Measurements from ENCODE around the gene TCIRG1. TPM values are rescaled to one million over a fixed set of nuclear protein-coding genes. Genes with fewer than 3 reads are reported as not detected.

The TCIRG1 gene
- total RNA-seq, 1 donor from 2014 or later = 23.4 TPM

DNA sequence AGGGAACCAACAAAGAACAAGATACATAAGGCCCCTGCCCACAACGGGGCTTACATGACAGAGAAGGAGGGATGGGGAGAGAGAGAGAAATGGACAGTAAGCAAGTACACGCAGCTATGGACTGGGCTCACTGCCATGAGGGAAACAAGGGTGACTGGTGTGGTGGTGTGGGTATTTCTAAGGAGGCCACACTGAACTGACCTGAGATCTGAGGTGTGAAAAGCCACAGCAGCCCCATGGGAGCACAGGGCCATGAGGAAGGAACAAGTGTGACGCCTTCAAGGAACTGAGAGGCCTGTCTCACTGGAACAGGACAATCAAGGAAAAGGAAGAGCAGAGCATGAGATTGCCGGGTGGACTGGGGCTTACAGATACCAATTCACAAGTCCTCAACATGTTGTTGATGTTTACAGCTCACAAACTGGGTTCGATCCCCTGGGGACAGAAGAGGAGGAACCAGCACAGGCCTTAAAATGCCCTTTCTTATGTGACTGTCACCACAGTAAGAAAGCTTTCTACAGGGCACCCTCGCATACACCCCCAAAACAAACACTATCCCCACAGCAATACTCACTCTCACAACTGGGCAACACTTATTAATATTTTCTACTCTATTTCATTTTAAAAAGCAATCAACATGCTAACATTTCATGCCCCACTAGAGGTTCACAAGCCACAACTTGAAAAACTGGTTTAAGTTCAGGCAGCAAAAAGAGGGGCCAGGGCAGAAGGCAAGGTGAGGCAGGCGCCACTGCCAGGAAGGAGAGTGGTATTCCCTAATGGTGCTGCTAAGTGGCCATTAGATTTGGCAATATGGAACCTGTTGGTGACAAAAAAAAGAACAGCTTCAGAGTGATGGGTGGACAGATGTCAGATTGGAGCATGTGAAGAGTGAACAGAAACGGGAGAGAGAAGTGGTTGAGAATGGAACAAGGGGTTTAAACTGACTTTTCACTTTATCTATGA lies 39.1 kb downstream of the TCIRG1 start:
- H3K4me1 ChIP-seq = peaks cover 14% of the 10 kb centered on the region
- intact Hi-C loops (cut with micrococcal nuclease) = no loop called here
- no peaks in the 10 kb centered on the region for H3K27me3 ChIP-seq (ENCODE audit: low read depth)
- TF ChIP-seq, protein P1, sequence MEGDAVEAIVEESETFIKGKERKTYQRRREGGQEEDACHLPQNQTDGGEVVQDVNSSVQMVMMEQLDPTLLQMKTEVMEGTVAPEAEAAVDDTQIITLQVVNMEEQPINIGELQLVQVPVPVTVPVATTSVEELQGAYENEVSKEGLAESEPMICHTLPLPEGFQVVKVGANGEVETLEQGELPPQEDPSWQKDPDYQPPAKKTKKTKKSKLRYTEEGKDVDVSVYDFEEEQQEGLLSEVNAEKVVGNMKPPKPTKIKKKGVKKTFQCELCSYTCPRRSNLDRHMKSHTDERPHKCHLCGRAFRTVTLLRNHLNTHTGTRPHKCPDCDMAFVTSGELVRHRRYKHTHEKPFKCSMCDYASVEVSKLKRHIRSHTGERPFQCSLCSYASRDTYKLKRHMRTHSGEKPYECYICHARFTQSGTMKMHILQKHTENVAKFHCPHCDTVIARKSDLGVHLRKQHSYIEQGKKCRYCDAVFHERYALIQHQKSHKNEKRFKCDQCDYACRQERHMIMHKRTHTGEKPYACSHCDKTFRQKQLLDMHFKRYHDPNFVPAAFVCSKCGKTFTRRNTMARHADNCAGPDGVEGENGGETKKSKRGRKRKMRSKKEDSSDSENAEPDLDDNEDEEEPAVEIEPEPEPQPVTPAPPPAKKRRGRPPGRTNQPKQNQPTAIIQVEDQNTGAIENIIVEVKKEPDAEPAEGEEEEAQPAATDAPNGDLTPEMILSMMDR (IDR thresholded peaks at IDR 0.05; ENCODE audit: borderline replicate concordance) = no peak
- no peak overlapping the region for H3K27ac ChIP-seq (replicated peaks)
- no peaks in the 10 kb centered on the region for H3K9me3 ChIP-seq (replicated peaks)
- H3K4me3 ChIP-seq = no peak overlapping the region
- peaks cover 21% of the 10 kb centered on the region for H3K36me3 ChIP-seq
- DNase-seq = no peak

DNA sequence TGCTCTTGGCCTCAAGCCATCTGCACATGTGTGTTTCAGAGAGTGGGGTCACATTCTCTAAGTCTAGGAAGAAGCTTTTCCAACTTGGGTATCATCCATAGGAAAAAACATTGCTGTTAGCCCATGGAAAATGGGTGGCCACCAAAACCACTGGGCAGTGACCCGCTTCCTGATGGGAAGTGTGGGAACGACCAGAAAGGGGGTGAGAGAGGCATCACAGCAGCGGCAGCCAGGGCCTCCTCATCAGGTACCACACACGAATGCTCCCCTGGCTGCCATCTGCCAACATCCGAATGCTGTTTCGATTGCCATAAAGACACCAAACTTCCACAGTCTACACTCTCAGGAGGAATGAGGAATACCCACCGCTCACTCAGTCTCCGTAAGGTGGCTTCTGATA lies 42.0 kb downstream of the TCIRG1 start:
- Histone ChIP-seq H3K27ac (replicated peaks) (no peak overlapping the region), H3K4me1 (peaks cover 14% of the 10 kb centered on the region), H3K27me3 (ENCODE audit: low read depth) (no peaks in the 10 kb centered on the region), H3K36me3 (peaks cover 11% of the 10 kb centered on the region), H3K9me3 (replicated peaks) (no peaks in the 10 kb centered on the region), H3K4me3 (no peak overlapping the region)
- TF ChIP-seq, protein P1 (IDR thresholded peaks at IDR 0.05; ENCODE audit: borderline replicate concordance) = no peak
- intact Hi-C loops (cut with micrococcal nuclease) = no loop called here
- DNase-seq = no peak

DNA sequence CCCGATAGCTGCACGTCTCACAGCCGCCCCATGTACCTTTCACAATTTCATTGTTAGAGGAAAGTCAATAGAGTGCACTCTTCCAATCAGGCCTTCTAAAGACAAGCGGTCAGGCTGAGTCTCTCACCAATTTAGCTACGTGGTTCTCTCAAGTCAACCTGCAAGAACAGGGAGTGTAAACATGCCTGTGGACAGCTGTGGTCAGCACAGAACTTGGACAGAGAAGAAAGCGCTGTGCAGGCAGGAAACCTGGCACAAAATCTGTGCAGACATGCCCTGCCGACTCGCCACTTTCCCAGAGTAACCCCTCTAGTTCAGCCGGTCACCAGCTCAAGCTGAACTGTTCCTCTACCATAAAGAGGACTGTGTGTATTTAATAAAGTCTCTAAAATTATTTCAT lies 42.9 kb downstream of the TCIRG1 start:
- Histone ChIP-seq H3K4me3 (no peak overlapping the region), H3K27ac (replicated peaks) (no peak overlapping the region)
- TF ChIP-seq, protein P1 (IDR thresholded peaks at IDR 0.05; ENCODE audit: borderline replicate concordance) = no peak

DNA sequence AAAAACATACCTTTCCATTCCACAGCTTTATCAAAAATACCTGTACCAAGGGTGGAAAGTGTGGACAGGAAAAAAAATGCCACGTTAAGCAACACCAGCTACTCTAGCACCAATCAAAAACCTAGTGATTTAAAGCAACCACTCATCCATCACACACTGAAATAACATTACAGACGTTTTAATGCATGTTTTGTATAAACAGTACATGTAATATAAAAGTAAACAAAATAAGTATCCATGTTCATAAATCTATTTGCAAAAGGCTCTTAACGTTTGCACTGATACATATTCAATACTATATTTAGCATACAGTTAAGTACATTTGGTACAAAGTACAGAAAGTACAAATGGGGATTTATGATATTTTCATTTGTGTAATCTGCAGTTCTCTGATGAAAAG lies 43.7 kb downstream of the TCIRG1 start:
- Histone ChIP-seq H3K4me3 (no peak overlapping the region), H3K36me3 (peaks cover 11% of the 10 kb centered on the region)
- DNase-seq = no peak

More for the DNA sequence above, 42.9 kb downstream of the TCIRG1 start:
- no peaks in the 10 kb centered on the region for H3K27me3 ChIP-seq (ENCODE audit: low read depth)
- H3K4me1 ChIP-seq = peaks cover 14% of the 10 kb centered on the region
- intact Hi-C loops (cut with micrococcal nuclease) = no loop called here
- DNase-seq = no peak
- no peaks in the 10 kb centered on the region for H3K9me3 ChIP-seq (replicated peaks)
- peaks cover 11% of the 10 kb centered on the region for H3K36me3 ChIP-seq

DNA sequence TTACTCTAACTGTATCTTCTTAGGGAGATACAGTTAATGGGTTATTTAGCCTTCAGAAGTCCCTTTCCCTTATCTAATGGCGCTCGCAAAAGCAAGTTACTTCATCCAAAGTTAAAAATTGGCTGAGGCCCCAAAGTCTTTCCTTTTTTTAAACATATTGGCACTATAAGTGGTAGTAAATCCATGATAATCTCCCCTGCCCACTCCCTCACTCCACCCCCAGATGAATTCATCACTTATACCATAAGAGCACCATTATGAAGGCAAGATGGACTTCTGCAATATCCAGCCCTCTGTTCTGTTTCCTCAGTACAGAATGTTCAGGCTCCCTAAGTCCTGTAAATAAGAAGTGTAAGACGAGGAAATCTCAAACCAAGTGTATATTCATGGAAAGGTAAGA lies 44.7 kb downstream of the TCIRG1 start:
- TF ChIP-seq, protein P1 (IDR thresholded peaks at IDR 0.05; ENCODE audit: borderline replicate concordance) = no peak
- no peak overlapping the region for H3K4me3 ChIP-seq
- H3K36me3 ChIP-seq = peaks cover 11% of the 10 kb centered on the region
- DNase-seq = no peak
- no peak overlapping the region for H3K27ac ChIP-seq (replicated peaks)
- H3K9me3 ChIP-seq (replicated peaks) = no peaks in the 10 kb centered on the region
- peaks cover 3% of the 10 kb centered on the region for H3K4me1 ChIP-seq
- H3K27me3 ChIP-seq (ENCODE audit: low read depth) = no peaks in the 10 kb centered on the region
- intact Hi-C loops (cut with micrococcal nuclease) = no loop called here

More for the DNA sequence above, 43.7 kb downstream of the TCIRG1 start:
- Histone ChIP-seq H3K27me3 (ENCODE audit: low read depth) (no peaks in the 10 kb centered on the region), H3K9me3 (replicated peaks) (no peaks in the 10 kb centered on the region), H3K4me1 (peaks cover 13% of the 10 kb centered on the region), H3K27ac (replicated peaks) (no peak overlapping the region)
- TF ChIP-seq, protein P1 (IDR thresholded peaks at IDR 0.05; ENCODE audit: borderline replicate concordance) = no peak
- intact Hi-C loops (cut with micrococcal nuclease) = no loop called here

Data from left ventricle myocardium inferior (tissue), 1 donor.